GM23338 (cell line): Measurements from ENCODE around the gene OSBPL3. TPM values are rescaled to one million over a fixed set of nuclear protein-coding genes. Genes with fewer than 3 reads are reported as not detected.
A peak's percentile ranks its signal among the peaks of the same experiment; 100 is the strongest.

Source experiments
- ATAC-seq: fragments of 200-7000 bp; cut with Tn5 transposase; 3 replicates; pipeline ENCODE4 v1.9.1; 2020
- DNase-seq: peaks from one replicate; pipeline ENCODE4 v3.0.0-alpha.2; 2015; ENCODE audit warnings: low spot score
- H2AFZ ChIP-seq: fragments of 200-600 bp; sonication (generic); 2 replicates; pipeline ENCODE4 v1.8.0; 2016; ENCODE audit warnings: antibody characterized with exemption, mild to moderate bottlenecking, moderate library complexity
- H3F3A ChIP-seq: fragments of 200-600 bp; sonication (generic); replicated peaks from 2 replicates; pipeline ENCODE4 v1.8.0; 2017; ENCODE audit warnings: antibody characterized with exemption, mixed run types, low read depth
- H3K27ac ChIP-seq: fragments of 200-600 bp; sonication (generic); 2 replicates; pipeline ENCODE4 v1.6.1; 2016; ENCODE audit warnings: low read depth
- H3K27me3 ChIP-seq: fragments of 200-600 bp; sonication (generic); 2 replicates; pipeline ENCODE4 v1.8.0; 2016; ENCODE audit warnings: mild to moderate bottlenecking, mixed run types, moderate library complexity; ENCODE audit not compliant: insufficient read depth
- H3K36me3 ChIP-seq: fragments of 200-600 bp; sonication (generic); 2 replicates; pipeline ENCODE4 v1.8.0; 2016; ENCODE audit warnings: mild to moderate bottlenecking; ENCODE audit not compliant: insufficient read depth
- H3K4me1 ChIP-seq: fragments of 200-600 bp; sonication (generic); 2 replicates; pipeline ENCODE4 v1.8.0; 2016; ENCODE audit warnings: mild to moderate bottlenecking, moderate library complexity; ENCODE audit not compliant: insufficient read depth
- H3K4me2 ChIP-seq: fragments of 200-600 bp; sonication (generic); 2 replicates; pipeline ENCODE4 v1.7.1; 2017; ENCODE audit warnings: mixed run types
- H3K4me3 ChIP-seq: fragments of 200-600 bp; sonication (generic); 2 replicates; pipeline ENCODE4 v1.6.1; 2016; ENCODE audit warnings: mixed run types
- H3K79me2 ChIP-seq: fragments of 200-600 bp; sonication (generic); replicated peaks from 2 replicates; pipeline ENCODE4 v1.8.0; 2017; ENCODE audit warnings: mild to moderate bottlenecking; ENCODE audit not compliant: insufficient read depth
- H3K9me2 ChIP-seq: fragments of 200-600 bp; sonication (generic); 2 replicates; pipeline ENCODE4 v1.8.0; 2017; ENCODE audit not compliant: insufficient read depth
- H4K20me1 ChIP-seq: fragments of 200-600 bp; sonication (generic); replicated peaks from 2 replicates; pipeline ENCODE4 v1.8.0; 2017; ENCODE audit warnings: mild to moderate bottlenecking; ENCODE audit not compliant: insufficient read depth
- H3K27ac Mint-ChIP-seq: 2 replicates; pipeline ENCODE4 v1.8.0; 2020; ENCODE audit warnings: inconsistent platforms, mild to moderate bottlenecking, moderate library complexity, mixed read lengths
- H3K27me3 Mint-ChIP-seq: 3 replicates; pipeline ENCODE4 v1.8.0; 2022; ENCODE audit warnings: low read depth, mild to moderate bottlenecking, moderate library complexity, mixed read lengths, inconsistent platforms; ENCODE audit not compliant: insufficient read depth, poor library complexity
- H3K36me3 Mint-ChIP-seq: 3 replicates; pipeline ENCODE4 v1.8.0; 2021; ENCODE audit warnings: low read depth, mild to moderate bottlenecking, inconsistent platforms, moderate library complexity, mixed read lengths
- H3K4me1 Mint-ChIP-seq: 3 replicates; pipeline ENCODE4 v1.8.0; 2020; ENCODE audit warnings: mild to moderate bottlenecking, inconsistent platforms, mixed read lengths
- H3K4me3 Mint-ChIP-seq: 3 replicates; pipeline ENCODE4 v1.8.0; 2021; ENCODE audit warnings: moderate library complexity, mild to moderate bottlenecking, inconsistent platforms, mixed read lengths
- H3K9me3 Mint-ChIP-seq: 3 replicates; pipeline ENCODE4 v1.8.0; 2020; ENCODE audit warnings: moderate library complexity, mild to moderate bottlenecking, inconsistent platforms, mixed read lengths
- CREB1 ChIP-seq: fragments of 250-450 bp; sonication (Bioruptor Pico); IDR thresholded peaks from 2 replicates; pipeline ENCODE4 v1.5.0; 2020; ENCODE audit warnings: low read depth, mild to moderate bottlenecking, moderate library complexity
- ETS1 ChIP-seq: IDR thresholded peaks from 2 replicates; pipeline ENCODE4 v1.6.1; 2016; ENCODE audit warnings: antibody characterized with exemption
- EZH2 ChIP-seq: fragments of 200-600 bp; sonication (generic); IDR thresholded peaks from one replicate; pipeline ENCODE4 v1.8.0; 2017; ENCODE audit warnings: antibody characterized with exemption, mild to moderate bottlenecking, low read depth; ENCODE audit not compliant: unreplicated experiment
- EZH2phosphoT487 ChIP-seq: fragments of 200-600 bp; sonication (generic); IDR thresholded peaks from one replicate; pipeline ENCODE4 v1.8.1; 2018; ENCODE audit warnings: antibody characterized with exemption; ENCODE audit not compliant: unreplicated experiment
- JUNB ChIP-seq: IDR thresholded peaks from one replicate; pipeline ENCODE4 v1.6.1; 2016; ENCODE audit warnings: antibody characterized with exemption; ENCODE audit not compliant: unreplicated experiment
- NANOG ChIP-seq: IDR thresholded peaks from 2 replicates; pipeline ENCODE4 v1.6.1; 2016; ENCODE audit warnings: antibody characterized with exemption, borderline replicate concordance
- STAT1 ChIP-seq: IDR thresholded peaks from one replicate; pipeline ENCODE4 v1.6.1; 2016; ENCODE audit warnings: antibody characterized with exemption; ENCODE audit not compliant: unreplicated experiment
- ZNF114 ChIP-seq: fragments of 250-450 bp; sonication (Bioruptor Pico); IDR thresholded peaks from 2 replicates; pipeline ENCODE4 v1.5.0; 2020; ENCODE audit warnings: mild to moderate bottlenecking, moderate library complexity
- ZNF331 ChIP-seq: fragments of 250-450 bp; sonication (Bioruptor Pico); IDR thresholded peaks from 2 replicates; pipeline ENCODE4 v1.5.0; 2020; ENCODE audit warnings: low read depth, mild to moderate bottlenecking, moderate library complexity
- ZNF462 ChIP-seq: fragments of 250-450 bp; sonication (Bioruptor Pico); IDR thresholded peaks from 2 replicates; pipeline ENCODE4 v1.5.0; 2020; ENCODE audit warnings: mild to moderate bottlenecking, moderate library complexity
- polyA plus RNA-seq: library from polyadenylated mRNA; unstranded; fragments of >200 nt; fragmentation: Nextera tagmentation; extraction: Ambion mirVana; gene quantifications from 2 replicates; pipeline ENCODE4 v1.2.1, GENCODE V29; 2016
- total RNA-seq: library from RNA; depleted of rRNA; stranded (reverse); fragments of >200 nt; shearing (Covaris generic); gene quantifications from 2 replicates; pipeline ENCODE4 v1.2.3, GENCODE V29; 2014

Gene OSBPL3
- total and polyA plus RNA-seq, 2 experiments from 2014 or later, result 7.2 to 15.7 TPM

GRCh38 chr7:24962418-24962962 lies 17.5 kb downstream of the OSBPL3 start:
- H3K27ac Mint-ChIP-seq, result no peak overlapping the region
- H3K4me3 Mint-ChIP-seq, result no peak overlapping the region
- Histone ChIP-seq H3K9me2 (no peaks in the 10 kb centered on the region), H3K4me1 (peaks cover 22% of the 10 kb centered on the region), H3K4me2 (no peak overlapping the region), H4K20me1 (no peaks in the 10 kb centered on the region; the same call in 1 of the 2 replicates), H3K79me2 (peaks cover 77% of the 10 kb centered on the region), H3K4me3 (no peak overlapping the region), H3F3A (no peaks in the 10 kb centered on the region), H3K27me3 (no peaks in the 10 kb centered on the region), H2AFZ (no peak overlapping the region), H3K27ac (no peak overlapping the region), H3K36me3 (no peaks in the 10 kb centered on the region)
- DNase-seq (no peak), ATAC-seq (no peak)
- no peaks in the 10 kb centered on the region for H3K9me3 Mint-ChIP-seq
- H3K4me1 Mint-ChIP-seq, result peaks cover 48% of the 10 kb centered on the region
- TF ChIP-seq JUNB, result no peak
- TF ChIP-seq ZNF114 (CRISPR knock-in tag), result no peak
- TF ChIP-seq EZH2, result no peak
- TF ChIP-seq ZNF462 (CRISPR knock-in tag), result no peak
- H3K27me3 Mint-ChIP-seq, result peaks cover 4% of the 10 kb centered on the region
- H3K36me3 Mint-ChIP-seq, result no peaks in the 10 kb centered on the region

- H3F3A ChIP-seq, result no peaks in the 10 kb centered on the region
- Mint-ChIP-seq H3K36me3 (no peaks in the 10 kb centered on the region), H3K4me1 (peaks cover 36% of the 10 kb centered on the region), H3K27me3 (no peaks in the 10 kb centered on the region), H3K27ac (no peak overlapping the region), H3K4me3 (no peak overlapping the region), H3K9me3 (no peaks in the 10 kb centered on the region)
- ATAC-seq, result no peak
- H3K9me2 ChIP-seq, result no peaks in the 10 kb centered on the region
- no peak overlapping the region for H3K4me3 ChIP-seq
- H4K20me1 ChIP-seq, result no peaks in the 10 kb centered on the region; the same call in 1 of the 2 replicates
- H2AFZ ChIP-seq, result no peak overlapping the region
- no peak overlapping the region for H3K27ac ChIP-seq
- peaks cover 9% of the 10 kb centered on the region for H3K4me1 ChIP-seq
- peak overlapping the region; percentile 22; the same call in 1 of the 2 replicates for H3K4me2 ChIP-seq
- no peaks in the 10 kb centered on the region for H3K36me3 ChIP-seq
- DNase-seq, result no peak
- H3K27me3 ChIP-seq, result no peaks in the 10 kb centered on the region
- peaks cover 61% of the 10 kb centered on the region for H3K79me2 ChIP-seq
- TF ChIP-seq ETS1, result no peak
- TF ChIP-seq EZH2, result no peak
- no peak for TF ChIP-seq NANOG
- no peak for TF ChIP-seq EZH2phosphoT487
- TF ChIP-seq STAT1, result no peak
- TF ChIP-seq ZNF114 (CRISPR knock-in tag), result no peak
- TF ChIP-seq ZNF331, result no peak
- no peak for TF ChIP-seq JUNB
- TF ChIP-seq CREB1, result no peak
These were observed 20.1 kb downstream of the OSBPL3 start for GRCh38 chr7:24959735-24960485.
